AG04449 (cell line): Measurements from ENCODE around the gene PIK3R4.

Experiments used
- CTCF ChIA-PET: fragments of 350-600 bp; formaldehyde crosslinking; extraction: SDS; loops from one replicate; lab custom pipeline; 2021; ENCODE audit warnings: antibody characterized with exemption; lab: Yijun Ruan, JAX
- POLR2A ChIA-PET: fragments of 400-600, 350-600 bp; formaldehyde crosslinking; extraction: SDS; loops from one replicate; lab custom pipeline; 2020; ENCODE audit warnings: antibody characterized with exemption, inconsistent platforms; lab: Yijun Ruan, JAX
- DNase-seq: peaks from one replicate; pipeline ENCODE4 v3.0.0-alpha.2; 2010; ENCODE audit warnings: low read depth, low spot score
- H3K4me3 ChIP-seq: 2 replicates; pipeline ENCODE4 v1.5.1; 2011; ENCODE audit warnings: low read depth, mild to moderate bottlenecking, control low read depth, low read length
- CTCF ChIP-seq: IDR thresholded peaks from one replicate; pipeline ENCODE4 v1.5.1; 2011; ENCODE audit warnings: mild to moderate bottlenecking, moderate library complexity, low read length, control low read depth, inconsistent platforms; ENCODE audit not compliant: insufficient read depth; ENCODE audit errors: missing control alignments

The PIK3R4 gene

GRCh38 chr3:130705501-130705900, 41.1 kb downstream of the PIK3R4 start:
- DNase-seq = no peak

GRCh38 chr3:130702985-130703384, 43.6 kb downstream of the PIK3R4 start:
- CTCF ChIA-PET = interaction anchor here (0.5 to 1.1 kb wide), 2 partner anchors 23 to 189 kb away, joined by 3 to 4 read pairs; no protein-coding TSS in a partner anchor
- no peak for DNase-seq
- H3K4me3 ChIP-seq = no peak overlapping the region
- TF ChIP-seq CTCF = no peak
- POLR2A ChIA-PET = no interaction called here

More at GRCh38 chr3:130705501-130705900, 41.1 kb downstream of the PIK3R4 start:
- POLR2A ChIA-PET = no interaction called here
- CTCF ChIA-PET = no interaction called here
- TF ChIP-seq CTCF = no peak
- H3K4me3 ChIP-seq = no peak overlapping the region

GRCh38 chr3:130700541-130700940, 46.1 kb downstream of the PIK3R4 start:
- POLR2A ChIA-PET = no interaction called here
- no peak for DNase-seq
- H3K4me3 ChIP-seq = no peak overlapping the region
- CTCF ChIA-PET = interaction anchor here (1.2 kb wide), 1 partner anchor 10 kb away, joined by 6 read pairs; no protein-coding TSS in a partner anchor
- no peak for TF ChIP-seq CTCF

GRCh38 chr3:130699765-130700164, 46.9 kb downstream of the PIK3R4 start:
- CTCF ChIA-PET = interaction anchor here (1.1 to 1.2 kb wide), 3 partner anchors 12 to 198 kb away, joined by 3 to 6 read pairs (median 4); partner anchors contain the start of gene ATP2C1
- no peak for DNase-seq
- POLR2A ChIA-PET = no interaction called here

GRCh38 chr3:130693314-130693713, 53.3 kb downstream of the PIK3R4 start:
- CTCF ChIA-PET = no interaction called here
- DNase-seq = no peak
- TF ChIP-seq CTCF = no peak
- POLR2A ChIA-PET = no interaction called here
- no peak overlapping the region for H3K4me3 ChIP-seq

More at GRCh38 chr3:130699765-130700164, 46.9 kb downstream of the PIK3R4 start:
- H3K4me3 ChIP-seq = no peak overlapping the region
- peak; percentile 15 for TF ChIP-seq CTCF

- no peak for TF ChIP-seq CTCF
- no peak overlapping the region for H3K4me3 ChIP-seq
- POLR2A ChIA-PET = no interaction called here
- CTCF ChIA-PET = no interaction called here
- no peak for DNase-seq
Measured at GRCh38 chr3:130692455-130692854, 54.2 kb downstream of the PIK3R4 start.
